Urinary bladder (tissue), 4 donors: ENCODE measurements around the gene INCA1. TPM values are rescaled to one million over a fixed set of nuclear protein-coding genes. Genes with fewer than 3 reads are reported as not detected.

Experiments
- DNase-seq: peaks from one replicate; pipeline ENCODE4 v3.0.0-alpha.2; 2015; ENCODE audit errors: extremely low spot score
- H3K27ac ChIP-seq: one replicate; pipeline ENCODE4 v1.5.1; 2013; ENCODE audit warnings: low read depth, mild to moderate bottlenecking, moderate library complexity
- H3K36me3 ChIP-seq: one replicate; pipeline ENCODE4 v1.6.1; 2013; ENCODE audit warnings: mild to moderate bottlenecking, moderate library complexity; ENCODE audit not compliant: insufficient read depth
- H3K4me1 ChIP-seq: one replicate; pipeline ENCODE4 v1.6.1; 2013; ENCODE audit warnings: mild to moderate bottlenecking, moderate library complexity; ENCODE audit not compliant: insufficient read depth
- H3K4me3 ChIP-seq: one replicate; pipeline ENCODE4 v1.5.1; 2013; ENCODE audit warnings: low read depth, low read length
- WGBS: extraction: QIAGEN DNeasy Blood & Tissue Kit; methylation state at CpG from one replicate; pipeline ENCODE4 v1.1.7; 2013; 5-methylcytosine and 5-hydroxymethylcytosine counted together
- polyA plus RNA-seq: library from polyadenylated mRNA; stranded (reverse); fragments of 200-250 nt; gene quantifications from one replicate; pipeline ENCODE4 v1.2.3, GENCODE V29; 2013
- total RNA-seq: library from RNA; depleted of rRNA; stranded (reverse); fragments of >200 nt; gene quantifications from one replicate; pipeline ENCODE4 v1.2.3, GENCODE V29; 2014
- donor health status: healthy with polysubstance abuse.
- donor health status: healthy.

Gene INCA1
- total and polyA plus RNA-seq, 2 donors, result 0.42 to 1.3 TPM

DNA sequence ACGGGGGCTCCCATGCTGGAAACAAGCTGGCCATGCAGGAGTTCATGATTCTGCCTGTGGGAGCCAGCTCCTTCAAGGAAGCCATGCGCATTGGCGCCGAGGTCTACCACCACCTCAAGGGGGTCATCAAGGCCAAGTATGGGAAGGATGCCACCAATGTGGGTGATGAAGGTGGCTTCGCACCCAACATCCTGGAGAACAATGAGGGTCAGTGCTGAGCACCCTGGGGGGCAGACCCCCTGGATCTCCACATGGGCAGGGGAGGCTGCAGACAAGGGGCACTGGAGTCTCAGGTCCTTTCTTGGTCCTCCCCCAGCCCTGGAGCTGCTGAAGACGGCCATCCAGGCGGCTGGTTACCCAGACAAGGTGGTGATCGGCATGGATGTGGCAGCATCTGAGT is 42.2 kb downstream of the INCA1 start:
- no peak overlapping the region for H3K27ac ChIP-seq
- no peak overlapping the region for H3K4me3 ChIP-seq
- no peak for DNase-seq
- WGBS, result 95% methylated on average over 8 of the region's 8 CpGs
- H3K4me1 ChIP-seq, result no peaks in the 10 kb centered on the region
- no peaks in the 10 kb centered on the region for H3K36me3 ChIP-seq

- no peaks in the 10 kb centered on the region for H3K4me1 ChIP-seq
- no peak overlapping the region for H3K27ac ChIP-seq
- DNase-seq, result no peak
- H3K4me3 ChIP-seq, result no peak overlapping the region
- 73% methylated on average over 14 of the region's 14 CpGs for WGBS
- no peaks in the 10 kb centered on the region for H3K36me3 ChIP-seq
These were observed 43.8 kb downstream of the INCA1 start for GRCh38 chr17:4953451-4953961.

- Histone ChIP-seq H3K36me3 (no peaks in the 10 kb centered on the region), H3K4me3 (no peak overlapping the region), H3K4me1 (no peaks in the 10 kb centered on the region), H3K27ac (no peak overlapping the region)
- WGBS, result 66% methylated on average over 3 of the region's 3 CpGs
- DNase-seq, result no peak
These were observed 45.8 kb downstream of the INCA1 start for GRCh38 chr17:4951486-4951885.

GRCh38 chr17:4950746-4951204 is 46.5 kb downstream of the INCA1 start, which contains the start of gene ENO3:
TSS of gene ENO3 (plus strand) at chr17:4951119. CDS start at chr17:4951830, 711 bp downstream.
- 39% methylated on average over 7 of the region's 7 CpGs for whole genome bisulfite sequencing
- H3K36me3 ChIP-seq, result no peaks in the 10 kb centered on the region
- DNase-seq, result no peak
- H3K4me1 ChIP-seq, result no peaks in the 10 kb centered on the region
- peak within 1 kb of the TSS; percentile 70 for H3K27ac ChIP-seq
- peak within 1 kb of the TSS; percentile 97 for H3K4me3 ChIP-seq

DNA sequence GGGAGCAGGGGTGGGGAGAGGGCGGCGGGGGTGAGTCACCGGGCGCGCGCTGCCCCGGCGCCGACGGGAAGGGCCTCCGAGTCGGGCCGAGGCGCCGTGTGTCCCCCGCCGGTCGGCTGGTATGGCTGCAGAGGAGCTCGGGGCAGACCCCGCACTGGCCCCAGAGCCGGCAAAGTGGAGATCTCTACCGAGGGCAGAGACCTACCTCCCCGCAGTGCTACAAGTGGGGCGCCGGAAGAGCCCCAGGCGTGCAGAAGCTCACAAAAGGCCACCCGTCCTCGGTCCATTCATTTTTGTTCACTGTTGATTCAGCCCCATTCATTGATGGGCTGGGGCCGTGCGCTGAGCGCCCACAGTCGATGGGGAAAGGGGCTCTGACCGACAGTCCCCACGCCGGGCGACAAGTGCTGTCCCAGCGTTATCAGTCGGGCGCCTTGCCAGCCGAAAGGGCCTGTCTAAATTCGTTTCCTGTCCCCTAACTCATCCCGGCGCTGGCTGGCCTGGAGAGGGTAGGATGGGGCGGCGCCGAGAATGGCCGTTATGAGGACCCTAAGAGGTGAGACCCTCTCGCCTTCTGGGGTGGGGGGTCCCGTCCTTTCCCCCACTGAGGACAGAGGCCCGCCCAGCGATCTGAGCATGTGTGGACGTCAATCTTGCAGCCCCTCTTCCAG is 47.1 kb downstream of the INCA1 start:
- H3K4me1 ChIP-seq, result no peaks in the 10 kb centered on the region
- no peak for DNase-seq
- peak overlapping the region; percentile 97 for H3K4me3 ChIP-seq
- peak overlapping the region; percentile 70 for H3K27ac ChIP-seq
- WGBS, result 6% methylated on average over 52 of the region's 52 CpGs
- no peaks in the 10 kb centered on the region for H3K36me3 ChIP-seq

DNA sequence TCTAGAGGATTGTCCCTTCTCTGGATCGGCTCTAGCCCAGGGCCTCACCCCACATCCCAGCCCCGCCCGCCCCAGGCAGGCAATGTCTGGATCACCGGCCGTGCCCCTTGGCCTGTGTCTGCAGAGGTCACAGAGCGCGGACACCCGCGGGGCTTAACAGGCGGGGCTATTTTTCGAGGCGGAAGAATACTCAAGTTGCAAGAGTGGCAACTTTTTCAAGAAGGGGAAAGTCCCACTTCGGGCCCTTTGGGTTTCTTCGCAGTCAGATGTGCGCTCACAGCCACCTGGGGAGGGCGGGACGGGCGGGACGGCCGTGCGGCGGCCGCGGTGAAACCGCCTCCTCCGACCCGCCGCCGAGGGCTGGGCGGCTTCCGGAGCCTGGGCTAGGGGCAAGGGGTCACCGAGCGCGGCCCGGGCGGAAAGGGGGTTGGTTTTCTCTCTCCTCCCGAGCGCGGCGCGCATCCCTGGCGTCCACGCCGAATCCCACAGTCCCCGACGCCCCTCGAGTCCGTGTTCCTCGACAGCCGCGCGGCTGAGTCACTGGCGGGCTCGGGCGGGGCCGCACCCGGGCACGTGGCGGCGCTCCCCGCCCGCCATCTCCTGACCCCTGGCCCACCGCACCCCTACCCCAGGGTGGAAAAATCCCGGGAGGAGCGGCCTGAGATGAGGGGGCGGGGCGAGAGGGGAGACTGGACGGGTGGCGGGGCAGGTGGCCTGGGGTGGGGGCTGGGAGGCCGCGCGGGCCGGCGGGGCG is 47.8 kb downstream of the INCA1 start:
- no peak for DNase-seq
- WGBS, result under 1% methylated on average over 75 of the region's 75 CpGs
- Histone ChIP-seq H3K36me3 (no peaks in the 10 kb centered on the region), H3K4me3 (peak overlapping the region; percentile 97), H3K4me1 (no peaks in the 10 kb centered on the region), H3K27ac (peak overlapping the region; percentile 99)

GRCh38 chr17:4948931-4949320 is 48.4 kb downstream of the INCA1 start:
- DNase-seq, result no peak
- Histone ChIP-seq H3K36me3 (no peaks in the 10 kb centered on the region), H3K4me1 (no peaks in the 10 kb centered on the region), H3K4me3 (peak overlapping the region; percentile 97), H3K27ac (peak overlapping the region; percentile 99)
- under 1% methylated on average over 40 of the region's 40 CpGs for WGBS

GRCh38 chr17:4948166-4948930 is 49.0 kb downstream of the INCA1 start, which contains the start of gene PFN1:
TSS of gene PFN1 (minus strand) at chr17:4948530. CDS start at chr17:4948394, 136 bp downstream.
- peak within 1 kb of the TSS; percentile 97 for H3K4me3 ChIP-seq
- peak; percentile 81 for DNase-seq
- peaks cover 2% of the 10 kb centered on the region for H3K36me3 ChIP-seq
- under 1% methylated on average over 59 of the region's 59 CpGs for WGBS
- H3K4me1 ChIP-seq, result no peaks in the 10 kb centered on the region
- peak within 1 kb of the TSS; percentile 99 for H3K27ac ChIP-seq

DNA sequence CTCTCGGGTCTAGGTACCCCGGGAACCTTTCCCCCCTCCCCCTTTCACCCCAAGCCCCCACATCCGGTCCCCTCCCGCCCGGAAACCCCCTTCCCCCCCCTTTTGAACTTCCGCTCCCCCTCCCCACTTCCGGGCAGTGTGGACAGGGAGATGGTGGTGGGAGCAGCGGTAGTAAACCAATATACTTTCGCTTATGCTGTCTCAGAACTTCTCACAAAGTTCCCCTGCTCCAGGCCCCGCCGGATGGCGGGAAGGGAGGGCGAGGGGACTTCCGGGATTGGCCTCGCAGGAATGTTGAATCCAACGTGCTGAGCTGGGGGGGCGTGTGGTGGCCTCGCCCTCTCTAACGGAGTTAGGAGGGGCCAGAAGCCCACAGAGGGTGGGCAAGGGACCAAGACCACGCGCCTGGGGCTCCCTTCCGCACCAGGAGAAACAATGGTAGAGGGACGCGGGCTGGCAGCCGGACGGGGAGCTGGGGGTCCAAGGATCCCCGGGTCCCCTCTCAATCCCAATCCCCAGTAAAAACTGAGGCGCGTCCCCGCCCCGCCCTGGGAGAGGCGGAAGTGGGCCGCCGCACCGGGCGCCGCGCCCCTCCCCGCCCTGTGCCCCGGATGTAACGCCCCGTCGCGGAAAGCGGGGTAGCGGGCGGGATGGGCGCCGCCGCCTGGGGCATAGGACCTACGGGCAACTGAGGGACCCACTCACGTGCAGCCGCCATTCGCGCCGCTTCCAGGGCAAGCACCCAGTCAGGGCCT is 49.7 kb downstream of the INCA1 start:
- Histone ChIP-seq H3K4me3 (peak overlapping the region; percentile 97), H3K4me1 (no peaks in the 10 kb centered on the region), H3K36me3 (peaks cover 3% of the 10 kb centered on the region), H3K27ac (peak overlapping the region; percentile 99)
- DNase-seq, result no peak
- WGBS, result under 1% methylated on average over 56 of the region's 56 CpGs

- no peaks in the 10 kb centered on the region for H3K4me1 ChIP-seq
- 1% methylated on average over 7 of the region's 7 CpGs for WGBS
- H3K27ac ChIP-seq, result peak overlapping the region; percentile 57
- H3K4me3 ChIP-seq, result peak overlapping the region; percentile 97
- H3K36me3 ChIP-seq, result peaks cover 3% of the 10 kb centered on the region
- DNase-seq, result no peak
These were observed 50.3 kb downstream of the INCA1 start for GRCh38 chr17:4947010-4947410.

DNA sequence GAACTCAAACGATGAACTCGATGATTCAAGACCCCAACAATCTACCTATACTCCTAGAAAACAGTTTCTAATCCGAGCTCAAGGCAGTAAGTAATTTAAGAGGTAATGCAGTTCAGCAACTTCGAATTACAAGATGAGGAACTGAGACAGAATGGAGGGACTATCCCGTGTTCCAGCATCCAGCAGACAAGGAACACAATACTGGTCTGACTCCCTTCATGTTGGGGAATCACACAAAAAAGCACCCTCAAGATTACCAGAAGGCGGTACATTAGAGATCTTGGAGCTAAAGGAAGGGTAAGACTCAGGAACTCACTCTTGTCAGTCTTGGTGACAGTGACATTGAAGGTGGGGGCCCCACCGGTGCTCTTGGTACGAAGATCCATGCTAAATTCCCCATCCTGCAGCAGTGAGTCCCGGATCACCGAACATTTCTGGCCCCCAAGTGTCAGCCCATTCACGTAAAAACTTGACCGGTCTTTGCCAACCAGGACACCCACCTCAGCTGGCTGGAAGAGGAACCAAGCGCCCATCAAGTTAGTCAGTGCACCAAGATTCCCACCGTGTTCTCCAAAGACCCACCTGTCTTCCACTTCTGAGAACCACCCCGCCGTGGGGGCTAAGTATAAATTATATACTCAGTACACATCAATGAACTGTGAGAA is 50.9 kb downstream of the INCA1 start:
- WGBS, result 30% methylated on average over 16 of the region's 16 CpGs
- peaks cover 3% of the 10 kb centered on the region for H3K36me3 ChIP-seq
- no peak for DNase-seq
- no peak overlapping the region for H3K27ac ChIP-seq
- H3K4me3 ChIP-seq, result peak overlapping the region; percentile 97
- no peaks in the 10 kb centered on the region for H3K4me1 ChIP-seq

DNA sequence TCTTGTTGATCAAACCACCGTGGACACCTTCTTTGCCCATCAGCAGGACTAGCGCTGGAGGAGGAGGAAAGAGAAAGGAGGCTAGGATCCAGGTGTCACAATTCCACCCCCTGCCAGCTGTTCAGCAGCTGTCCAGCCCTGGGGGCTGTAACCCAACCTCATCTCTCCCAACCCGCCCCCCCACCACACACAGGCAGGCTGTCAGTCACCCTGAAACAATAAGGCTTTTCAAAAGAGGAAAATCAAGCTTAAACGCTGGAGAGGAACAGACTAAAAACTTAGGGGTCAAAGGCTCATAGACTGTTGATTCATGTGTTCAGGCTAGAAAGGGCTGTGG is 51.4 kb downstream of the INCA1 start:
- no peaks in the 10 kb centered on the region for H3K4me1 ChIP-seq
- 39% methylated on average over 4 of the region's 4 CpGs for WGBS
- H3K27ac ChIP-seq, result peak overlapping the region; percentile 61
- H3K36me3 ChIP-seq, result peaks cover 3% of the 10 kb centered on the region
- H3K4me3 ChIP-seq, result no peak overlapping the region
- no peak for DNase-seq
